Suprapubic skin (tissue), 4 donors: ENCODE data around the gene GSPT1. TPM values are rescaled to one million over a fixed set of nuclear protein-coding genes. Genes with fewer than 3 reads are reported as not detected.
A peak's percentile ranks its signal among the peaks of the same experiment; 100 is the strongest.
"Not testable (repeated sequence)": the region's sequence is repeated elsewhere in the genome, so short reads cannot be mapped to it uniquely, and the experiment has no call there.

Experiments used
- DNase-seq, 2 donors: peaks; one replicate each; pipeline ENCODE4 v3.0.0-alpha.2; 2019; ENCODE audit warnings: low spot score in 2 of 2
- H3K27ac ChIP-seq: fragments of 200-600 bp; sonication (generic); one replicate; pipeline ENCODE4 v1.5.1; 2019
- H3K27me3 ChIP-seq: fragments of 200-600 bp; sonication (generic); one replicate; pipeline ENCODE4 v1.5.1; 2019
- H3K36me3 ChIP-seq: fragments of 200-600 bp; sonication (generic); one replicate; pipeline ENCODE4 v1.5.1; 2019
- H3K4me1 ChIP-seq: fragments of 200-600 bp; sonication (generic); one replicate; pipeline ENCODE4 v1.5.1; 2019
- H3K4me3 ChIP-seq: fragments of 200-600 bp; sonication (generic); one replicate; pipeline ENCODE4 v1.5.1; 2019; ENCODE audit warnings: mild to moderate bottlenecking
- H3K9me3 ChIP-seq: fragments of 200-600 bp; sonication (generic); one replicate; pipeline ENCODE4 v1.5.1; 2019
- CTCF ChIP-seq, 2 donors: fragments of 200-600 bp in 1 of 2; fragments of 450-650 bp in 1 of 2; sonication (generic) in 1 of 2; IDR thresholded peaks; one replicate each; pipeline ENCODE4 v1.5.1; 2016 to 2019; ENCODE audit warnings: antibody characterized with exemption in 2 of 2, mild to moderate bottlenecking in 1 of 2, moderate library complexity in 1 of 2
- EP300 ChIP-seq: sonication (generic); formaldehyde crosslinking; IDR thresholded peaks from one replicate; pipeline ENCODE4 v1.6.1; 2017; ENCODE audit warnings: antibody characterized with exemption
- POLR2A ChIP-seq, 2 donors: fragments of 450-650 bp; IDR thresholded peaks; one replicate each; pipeline ENCODE4 v1.6.1; 2017; ENCODE audit warnings: antibody characterized with exemption in 2 of 2, mild to moderate bottlenecking in 2 of 2, moderate library complexity in 2 of 2
- POLR2AphosphoS5 ChIP-seq, 3 donors: sonication (generic); formaldehyde crosslinking; IDR thresholded peaks; one replicate each; pipeline ENCODE4 v1.6.1; 2017; ENCODE audit warnings: antibody characterized with exemption in 3 of 3
- WGBS: methylation state at CpG from one replicate; pipeline ENCODE4 v1.1.5; 2018; 5-methylcytosine and 5-hydroxymethylcytosine counted together
- total RNA-seq, 4 donors: library from RNA; depleted of rRNA; stranded (reverse); fragments of >200 nt; gene quantifications; one replicate each; pipeline ENCODE4 v1.1.0, GENCODE V29; 2016

GSPT1 gene
- 10 to 100 TPM; 52.8 to 71.1 (median 62.2) TPM for total RNA-seq

GRCh38 chr16:11915644-11916523, at the start of gene GSPT1:
Gene GSPT1, minus strand, starts transcription at chr16:11915956. Its CDS starts 236 bp downstream, at chr16:11915720.
- H3K36me3 ChIP-seq: no peaks in the 10 kb centered on the region
- no peaks in the 10 kb centered on the region for H3K9me3 ChIP-seq
- H3K27ac ChIP-seq: peak within 1 kb of the TSS; percentile 97
- peak within 1 kb of the TSS; percentile 98 for H3K4me3 ChIP-seq
- peak; percentile 56 to 99 (median 92) for TF ChIP-seq POLR2AphosphoS5 (IDR thresholded peaks at IDR 0.05)
- peak in 1 of 2 donors; percentile 27 for TF ChIP-seq CTCF (IDR thresholded peaks at IDR 0.05)
- TF ChIP-seq POLR2A (IDR thresholded peaks at IDR 0.05): peak; percentile 64 to 86
- no peak for TF ChIP-seq EP300
- no peaks in the 10 kb centered on the region for H3K27me3 ChIP-seq
- DNase-seq: peak; percentile 100
- WGBS: 2% methylated on average over 16 of the region's 84 CpGs
- H3K4me1 ChIP-seq: peaks cover 37% of the 10 kb centered on the region

DNA sequence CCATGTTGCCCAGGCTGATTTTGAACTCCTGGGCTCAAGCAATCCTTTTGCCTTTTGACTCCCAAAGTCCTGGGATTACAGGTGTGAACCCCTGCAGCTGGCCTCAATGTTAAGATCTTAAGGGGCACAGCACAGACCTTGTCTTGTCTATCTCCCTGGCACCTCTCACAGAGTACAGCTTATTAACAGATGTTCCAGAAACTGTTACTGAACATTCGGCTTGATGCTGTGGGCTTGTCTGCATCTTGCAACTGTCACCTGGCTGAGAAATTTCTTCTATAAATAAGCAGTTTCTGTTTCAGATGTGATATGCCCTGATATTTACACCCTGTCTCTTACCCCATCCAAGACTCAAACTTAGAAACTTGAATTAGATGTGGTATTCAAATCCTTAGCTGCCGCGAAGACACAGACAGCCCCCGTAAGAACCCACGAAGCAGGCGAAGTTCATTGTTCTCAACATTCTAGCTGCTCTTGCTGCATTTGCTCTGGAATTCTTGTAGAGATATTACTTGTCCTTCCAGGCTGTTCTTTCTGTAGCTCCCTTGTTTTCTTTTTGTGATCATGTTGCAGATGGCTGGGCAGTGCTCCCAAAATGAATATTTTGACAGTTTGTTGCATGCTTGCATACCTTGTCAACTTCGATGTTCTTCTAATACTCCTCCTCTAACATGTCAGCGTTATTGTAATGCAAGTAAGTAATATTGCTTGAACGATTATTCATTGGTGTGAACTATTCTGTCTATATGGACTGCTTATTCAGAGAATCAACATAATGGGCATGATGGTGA, 49.2 kb upstream of the GSPT1 start, which contains the start of gene TNFRSF17:
TNFRSF17 (plus strand) TSS at position 450 of the 791 bp plus-strand sequence; CDS start at position 565, 115 bp downstream.
- H3K27ac ChIP-seq: no peak within 1 kb of the TSS
- 43% methylated on average over 9 of the region's 9 CpGs for WGBS
- no peak for DNase-seq

DNA sequence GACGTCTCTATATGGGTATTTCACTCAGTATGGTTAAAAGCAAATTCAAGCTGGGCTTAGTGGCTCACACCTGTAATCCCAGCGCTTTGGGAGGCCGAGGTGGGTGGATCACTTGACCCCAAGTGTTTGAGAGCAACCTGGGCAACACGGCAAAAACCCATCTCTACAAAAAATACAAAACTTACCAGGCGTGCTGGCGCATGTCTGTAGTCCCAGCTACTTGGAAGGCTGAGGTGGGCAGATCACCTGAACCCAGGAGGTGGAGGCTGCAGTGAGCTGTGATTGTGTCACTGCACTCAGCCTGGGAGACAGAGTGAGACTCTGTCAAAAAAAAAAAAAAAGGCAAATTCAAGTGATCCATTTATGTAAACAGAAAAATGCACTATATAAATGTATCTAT, 48.0 kb upstream of the GSPT1 start:
- Histone ChIP-seq H3K27ac (no peak overlapping the region), H3K4me1 (no peaks in the 10 kb centered on the region), H3K4me3 (no peak overlapping the region), H3K27me3 (no peaks in the 10 kb centered on the region), H3K36me3 (no peaks in the 10 kb centered on the region), H3K9me3 (no peaks in the 10 kb centered on the region)
- TF ChIP-seq POLR2AphosphoS5 (IDR thresholded peaks at IDR 0.05) (no peak), CTCF (IDR thresholded peaks at IDR 0.05) (no peak), EP300 (no peak), POLR2A (IDR thresholded peaks at IDR 0.05) (no peak)
- WGBS: 77% methylated on average over 6 of the region's 6 CpGs
- no peak for DNase-seq

More for the DNA sequence above, 49.2 kb upstream of the GSPT1 start, which contains the start of gene TNFRSF17:
- Histone ChIP-seq H3K27me3 (no peaks in the 10 kb centered on the region), H3K4me1 (no peaks in the 10 kb centered on the region), H3K36me3 (no peaks in the 10 kb centered on the region), H3K4me3 (no peak within 1 kb of the TSS), H3K9me3 (no peaks in the 10 kb centered on the region)
- TF ChIP-seq POLR2A (IDR thresholded peaks at IDR 0.05): no peak
- no peak for TF ChIP-seq CTCF (IDR thresholded peaks at IDR 0.05)
- TF ChIP-seq POLR2AphosphoS5 (IDR thresholded peaks at IDR 0.05): no peak
- no peak for TF ChIP-seq EP300

GRCh38 chr16:11962978-11963377, 47.2 kb upstream of the GSPT1 start:
- not testable (repeated sequence) for H3K4me3 ChIP-seq, H3K36me3 ChIP-seq, H3K27me3 ChIP-seq, H3K4me1 ChIP-seq, H3K27ac ChIP-seq, H3K9me3 ChIP-seq, DNase-seq
- WGBS: 93% methylated on average over 11 of the region's 11 CpGs

DNA sequence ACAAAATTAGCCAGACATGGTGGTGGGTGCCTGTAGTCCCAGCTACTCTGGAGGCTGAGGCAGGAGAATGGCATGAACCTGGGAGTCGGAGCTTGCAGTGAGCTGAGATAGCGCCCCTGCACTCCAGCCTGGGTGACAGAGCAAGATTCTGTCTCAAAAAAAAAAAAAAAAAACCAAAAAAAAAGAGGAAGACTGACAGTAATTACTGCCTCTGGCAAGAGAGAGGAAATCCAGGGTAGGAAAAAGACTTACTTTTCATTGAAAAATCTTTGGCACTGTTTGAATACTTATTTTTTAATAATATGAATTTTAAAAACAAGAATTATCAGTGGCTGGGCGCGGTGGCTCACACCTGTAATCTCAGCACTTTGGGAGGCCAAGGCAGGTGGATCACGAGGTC, 46.7 kb upstream of the GSPT1 start:
- not testable (repeated sequence) for H3K9me3 ChIP-seq, H3K36me3 ChIP-seq, H3K4me1 ChIP-seq, H3K27me3 ChIP-seq, H3K27ac ChIP-seq, DNase-seq, H3K4me3 ChIP-seq
- 91% methylated on average over 5 of the region's 5 CpGs for WGBS
